HepG2 (cell line): ENCODE results near the gene ZMIZ1. TPM values are rescaled to one million over a fixed set of nuclear protein-coding genes. Genes with fewer than 3 reads are reported as not detected.
A peak's percentile ranks its signal among the peaks of the same experiment; 100 is the strongest.

Experiments
- ATAC-seq: fragments of 200-7000 bp; cut with Tn5 transposase; 3 replicates; pipeline ENCODE4 v1.9.1; 2020; ENCODE audit warnings: mild to moderate bottlenecking, moderate library complexity
- BruUV-seq: library from RNA; stranded (reverse); fragments of 400-500 nt; replicated peaks from 2 replicates; lab custom pipeline; 2021; lab: Mats Ljungman, UMichigan
- CTCF ChIA-PET: fragments of 300-600 bp; formaldehyde crosslinking; extraction: SDS; loops from one replicate; lab custom pipeline; 2021; ENCODE audit warnings: low total read pairs, inconsistent platforms, low intra/inter-chr PET ratio; lab: Yijun Ruan, JAX
- POLR2A ChIA-PET: fragments of 350-600 bp; sonication (Branson Sonifier 250); formaldehyde crosslinking; loops from one replicate; lab custom pipeline; 2020; ENCODE audit warnings: antibody characterized with exemption, inconsistent platforms; lab: Yijun Ruan, JAX
- DNase-seq: peaks from one replicate; pipeline ENCODE4 v3.0.0-alpha.2; 2015; ENCODE audit warnings: low spot score
- FAIRE-seq: peaks from 3 replicates; lab custom pipeline; 2011; peaks lifted over from hg19 to GRCh38; lab: Jason Lieb, UNC
- H2AFZ ChIP-seq: one replicate; pipeline ENCODE4 v1.6.1; 2011; ENCODE audit warnings: low read length, inconsistent platforms
- H3K27ac ChIP-seq: fragments of 300-600 bp; 3 replicates; pipeline ENCODE4 v1.8.0; 2011; ENCODE audit warnings: mixed run types, mild to moderate bottlenecking, mixed read lengths, low read length, inconsistent platforms; ENCODE audit not compliant: insufficient read depth; ENCODE audit errors: extremely low read length
- H3K27me3 ChIP-seq, 2 experiments: fragments of 200-600 bp in 1 of 2; 2 replicates in 1 of 2; 3 replicates in 1 of 2; pipeline versions ENCODE4 v1.6.0 to v1.8.0; 2011; ENCODE audit warnings: low read length in 2 of 2, mild to moderate bottlenecking in 2 of 2, moderate library complexity in 2 of 2, inconsistent platforms in 1 of 2; ENCODE audit not compliant: insufficient read depth in 2 of 2, control insufficient read depth in 1 of 2
- H3K36me3 ChIP-seq, 2 experiments: fragments of 200-600 bp in 1 of 2; replicated peaks in 1 of 2; 2 replicates in 1 of 2; 3 replicates in 1 of 2; pipeline versions ENCODE4 v1.5.1 to v1.8.0; 2011; ENCODE audit warnings: low read length in 2 of 2, inconsistent platforms in 1 of 2; ENCODE audit not compliant: insufficient read depth in 2 of 2, control insufficient read depth in 1 of 2
- H3K4me1 ChIP-seq: 2 replicates; pipeline ENCODE4 v1.5.1; 2012; ENCODE audit warnings: low read length, inconsistent platforms; ENCODE audit not compliant: insufficient read depth
- H3K4me2 ChIP-seq: 2 replicates; pipeline ENCODE4 v1.6.0; 2011; ENCODE audit warnings: low read depth, low read length, inconsistent platforms
- H3K4me3 ChIP-seq, 3 experiments: fragments of 200-600 bp in 1 of 3; sonication (generic), shearing (Covaris generic) in 1 of 3; replicated peaks in 1 of 3; 2 replicates each; pipeline ENCODE4 v1.5.1; 2011 to 2016; ENCODE audit warnings: low read length in 3 of 3, inconsistent platforms in 2 of 3, low read depth in 2 of 3, mild to moderate bottlenecking in 2 of 3, control low read depth in 1 of 3, mixed read lengths in 1 of 3; ENCODE audit not compliant: insufficient read depth in 1 of 3
- H3K79me2 ChIP-seq: one replicate; pipeline ENCODE4 v1.6.1; 2011; ENCODE audit warnings: low read length, inconsistent platforms; ENCODE audit not compliant: insufficient read depth
- H3K9ac ChIP-seq: 2 replicates; pipeline ENCODE4 v1.6.0; 2011; ENCODE audit warnings: mild to moderate bottlenecking, low read depth, low read length, inconsistent platforms; ENCODE audit not compliant: insufficient read depth
- H3K9me3 ChIP-seq: 2 replicates; pipeline ENCODE4 v1.5.1; 2012; ENCODE audit warnings: mild to moderate bottlenecking, low read length
- H4K20me1 ChIP-seq: 2 replicates; pipeline ENCODE4 v1.6.0; 2011; ENCODE audit warnings: inconsistent platforms, mild to moderate bottlenecking, low read length, moderate library complexity; ENCODE audit not compliant: insufficient read depth
- AHR ChIP-seq: IDR thresholded peaks from 2 replicates; pipeline ENCODE4 v1.6.1; 2018; ENCODE audit warnings: missing genetic modification reagents, missing compliant biosample characterization
- CAMTA2 ChIP-seq: sonication (generic); formaldehyde crosslinking; IDR thresholded peaks from 2 replicates; pipeline ENCODE4 v1.4.0; 2020; ENCODE audit warnings: mild to moderate bottlenecking, missing genetic modification reagents, borderline replicate concordance
- CEBPZ ChIP-seq: IDR thresholded peaks from 2 replicates; pipeline ENCODE4 v1.6.1; 2012; ENCODE audit warnings: low read length, improper control_type of control experiment
- CTCF ChIP-seq: sonication (generic); formaldehyde crosslinking; IDR thresholded peaks from 2 replicates; pipeline ENCODE4 v1.5.0; 2020; ENCODE audit warnings: mild to moderate bottlenecking, missing genetic modification reagents, moderate library complexity
- HDAC1 ChIP-seq: sonication (generic); formaldehyde crosslinking; IDR thresholded peaks from 2 replicates; pipeline ENCODE4 v1.5.1; 2020; ENCODE audit warnings: mild to moderate bottlenecking, missing genetic modification reagents
- KAT7 ChIP-seq: IDR thresholded peaks from 2 replicates; pipeline ENCODE4 v1.6.1; 2018; ENCODE audit warnings: borderline replicate concordance, missing compliant biosample characterization
- MXD3 ChIP-seq: IDR thresholded peaks from 2 replicates; pipeline ENCODE4 v1.6.1; 2016; ENCODE audit warnings: mild to moderate bottlenecking, missing biosample characterization, missing genetic modification reagents
- NFKBIZ ChIP-seq: IDR thresholded peaks from 2 replicates; pipeline ENCODE4 v1.6.1; 2018; ENCODE audit warnings: missing genetic modification reagents, missing compliant biosample characterization
- NR1H2 ChIP-seq: sonication (generic); formaldehyde crosslinking; IDR thresholded peaks from 2 replicates; pipeline ENCODE4 v1.8.1; 2022; ENCODE audit warnings: low read depth, missing genetic modification reagents, borderline replicate concordance
- PBX3 ChIP-seq: sonication (generic); formaldehyde crosslinking; IDR thresholded peaks from 2 replicates; pipeline ENCODE4 v1.8.1; 2023; ENCODE audit warnings: missing genetic modification reagents, inconsistent platforms, borderline replicate concordance
- RXRA ChIP-seq: sonication (generic); formaldehyde crosslinking; IDR thresholded peaks from 2 replicates; pipeline ENCODE4 v1.5.1; 2020; ENCODE audit warnings: missing genetic modification reagents
- SIX4 ChIP-seq: sonication (generic); formaldehyde crosslinking; IDR thresholded peaks from 2 replicates; pipeline ENCODE4 v1.4.0; 2020; ENCODE audit warnings: missing genetic modification reagents
- ZBTB42 ChIP-seq: sonication (generic); formaldehyde crosslinking; IDR thresholded peaks from 2 replicates; pipeline ENCODE4 v1.5.0; 2020; ENCODE audit warnings: mild to moderate bottlenecking, missing genetic modification reagents
- ZFX ChIP-seq: sonication (generic); formaldehyde crosslinking; IDR thresholded peaks from 2 replicates; pipeline ENCODE4 v1.4.0; 2020; ENCODE audit warnings: mild to moderate bottlenecking, low read depth, missing genetic modification reagents, moderate library complexity
- ZMAT5 ChIP-seq: sonication (generic); formaldehyde crosslinking; IDR thresholded peaks from 2 replicates; pipeline ENCODE4 v1.5.0; 2020; ENCODE audit warnings: mild to moderate bottlenecking, low read depth, missing genetic modification reagents, borderline replicate concordance
- ZNF12 ChIP-seq: sonication (generic); formaldehyde crosslinking; IDR thresholded peaks from 2 replicates; pipeline ENCODE4 v1.5.0; 2020; ENCODE audit warnings: missing genetic modification reagents
- ZNF264 ChIP-seq: sonication (generic); formaldehyde crosslinking; IDR thresholded peaks from 2 replicates; pipeline ENCODE4 v1.4.0; 2020; ENCODE audit warnings: missing genetic modification reagents
- ZNF510 ChIP-seq: sonication (generic); formaldehyde crosslinking; IDR thresholded peaks from 2 replicates; pipeline ENCODE4 v1.4.0; 2020; ENCODE audit warnings: low read depth, mild to moderate bottlenecking, missing genetic modification reagents
- ZNF674 ChIP-seq: sonication (generic); formaldehyde crosslinking; IDR thresholded peaks from 2 replicates; pipeline ENCODE4 v1.5.0; 2020; ENCODE audit warnings: low read depth, mild to moderate bottlenecking, missing genetic modification reagents
- ZNF83 ChIP-seq: sonication (generic); formaldehyde crosslinking; IDR thresholded peaks from 2 replicates; pipeline ENCODE4 v1.4.0; 2020; ENCODE audit warnings: missing genetic modification reagents, mild to moderate bottlenecking, borderline replicate concordance
- WGBS: methylation state at CpG from one replicate; pipeline ENCODE4 v1.1.6; 2017; ENCODE audit warnings: low lambda C conversion rate; 5-methylcytosine and 5-hydroxymethylcytosine counted together
- in situ Hi-C: cut with HindIII; loops from 2 replicates; pipeline ENCODE4 v1.10.0; 2017; ENCODE audit warnings: low pct_unique_long_range_greater_than_20kb; ENCODE audit not compliant: extremely low pct_ligation_motif_present
- intact Hi-C: fragments of 100-400 bp; cut with micrococcal nuclease; formaldehyde crosslinking; loops from one replicate; pipeline ENCODE4 v1.10.0; 2022; ENCODE audit not compliant: unreplicated experiment
- polyA plus RNA-seq, 8 experiments: library from polyadenylated mRNA; depleted of rRNA in 3 of 8; stranded (reverse) in 7 of 8; unstranded in 1 of 8; fragments of >200 nt; fragmentation: Illumina TruSeq in 4 of 8; extraction: Trizol in 4 of 8; gene quantifications; 2 replicates each; pipeline versions ENCODE4 v1.2.1 to v1.2.3, GENCODE V29; 2011 to 2016; ENCODE audit warnings: low read depth in 4 of 8, missing spikeins in 1 of 8, mixed read lengths in 1 of 8; ENCODE audit not compliant: insufficient read depth in 1 of 8
- total RNA-seq, 5 experiments: library from RNA; depleted of rRNA; stranded (reverse); fragments of >200 nt; fragmentation: Illumina TruSeq; extraction: Trizol; gene quantifications; 2 replicates each; pipeline ENCODE4 v1.2.3, GENCODE V29; 2016; ENCODE audit warnings: low read depth in 1 of 5

The ZMIZ1 gene
- total and polyA plus RNA-seq, 2 of the 13 experiments (the other 11 are each of a cell fraction or from before 2014, with no cell fraction given), result 5.3 to 10.2 TPM

- no TSS peak for BruUV-seq
- Histone ChIP-seq H4K20me1 (no peaks in the 10 kb centered on the region), H2AFZ (no peak overlapping the region), H3K9ac (no peak overlapping the region), H3K27me3 (peaks cover 1 to 4% of the 10 kb centered on the region in 2 experiments; a peak in 2 of 5 replicates), H3K4me2 (0 out of 2 replicates have a peak overlapping the region, but pooled peaks have one; percentile 22), H3K27ac (no peak overlapping the region), H3K9me3 (no peaks in the 10 kb centered on the region), H3K4me3 (no peak overlapping the region), H3K4me1 (peaks cover 18% of the 10 kb centered on the region), H3K36me3 (no peaks in the 10 kb centered on the region), H3K79me2 (no peaks in the 10 kb centered on the region)
- intact Hi-C loops, result no loop called here
- in situ Hi-C loops, result no loop called here
- POLR2A ChIA-PET, result no interaction called here
- 16% methylated on average over 4 of the region's 5 CpGs for WGBS
- CTCF ChIA-PET, result no interaction called here
- peak; percentile 32 for FAIRE-seq
- no peak for DNase-seq
- ATAC-seq, result peak; percentile 65
- TF ChIP-seq ZNF264 (CRISPR knock-in tag), result no peak
- TF ChIP-seq RXRA (CRISPR knock-in tag), result no peak
- TF ChIP-seq CEBPZ, result no peak
- TF ChIP-seq MXD3 (CRISPR knock-in tag), result no peak
- peak; percentile 76; the same call in 1 of the 2 replicates for TF ChIP-seq SIX4 (CRISPR knock-in tag)
- TF ChIP-seq PBX3 (CRISPR knock-in tag), result no peak
- no peak for TF ChIP-seq ZNF674 (CRISPR knock-in tag)
- no peak for TF ChIP-seq ZNF12
- no peak for TF ChIP-seq ZNF83 (CRISPR knock-in tag)
- TF ChIP-seq AHR, result no peak
- TF ChIP-seq NFKBIZ (CRISPR knock-in tag), result no peak
- TF ChIP-seq CTCF (CRISPR knock-in tag), result no peak
- TF ChIP-seq ZMAT5, result no peak
- TF ChIP-seq CAMTA2 (CRISPR knock-in tag), result no peak
- no peak for TF ChIP-seq ZNF510 (CRISPR knock-in tag)
- TF ChIP-seq ZBTB42 (CRISPR knock-in tag), result no peak
- TF ChIP-seq NR1H2 (CRISPR knock-in tag), result no peak
- no peak for TF ChIP-seq HDAC1
- peak; percentile 35; the same call in 1 of the 2 replicates for TF ChIP-seq ZFX
- TF ChIP-seq KAT7 (CRISPR knock-in tag), result no peak
Observed at GRCh38 chr10:79038841-79039201, 29.9 kb upstream of the ZMIZ1 start.
